HG03097 (cell line): ENCODE results near the gene C1orf52.
"Not testable (repeated sequence)": the region's sequence is repeated elsewhere in the genome, so short reads cannot be mapped to it uniquely, and the experiment has no call there.

Source experiments
- ATAC-seq: cut with Tn5 transposase; IDR thresholded peaks from one replicate; pipeline ENCODE4 v1.9.1; 2021; ENCODE audit not compliant: unreplicated experiment, low FRiP score

The C1orf52 gene

DNA sequence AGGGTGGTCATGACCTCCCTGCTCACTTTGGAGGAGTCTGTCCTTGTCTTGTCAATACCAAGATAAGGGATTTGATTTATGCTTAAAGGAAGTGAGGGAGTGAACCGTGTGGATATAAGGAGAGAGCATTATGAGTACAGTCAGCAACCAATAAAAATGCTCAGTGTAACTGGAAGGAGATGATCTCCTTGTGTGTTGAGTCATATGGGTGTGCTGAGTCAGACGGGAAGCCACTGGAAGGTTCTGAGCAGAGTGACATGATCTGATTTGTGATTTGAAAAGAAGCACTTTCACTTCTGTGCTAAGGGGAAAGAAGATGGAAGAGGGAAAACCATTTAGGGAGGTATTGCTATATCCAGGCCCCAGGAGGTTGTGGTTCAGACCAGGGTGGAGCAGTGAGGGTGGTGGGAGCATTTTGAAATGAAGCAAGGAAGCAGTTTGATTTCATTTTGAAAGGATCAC, 19.4 kb upstream of the C1orf52 start:
- no peak for ATAC-seq

DNA sequence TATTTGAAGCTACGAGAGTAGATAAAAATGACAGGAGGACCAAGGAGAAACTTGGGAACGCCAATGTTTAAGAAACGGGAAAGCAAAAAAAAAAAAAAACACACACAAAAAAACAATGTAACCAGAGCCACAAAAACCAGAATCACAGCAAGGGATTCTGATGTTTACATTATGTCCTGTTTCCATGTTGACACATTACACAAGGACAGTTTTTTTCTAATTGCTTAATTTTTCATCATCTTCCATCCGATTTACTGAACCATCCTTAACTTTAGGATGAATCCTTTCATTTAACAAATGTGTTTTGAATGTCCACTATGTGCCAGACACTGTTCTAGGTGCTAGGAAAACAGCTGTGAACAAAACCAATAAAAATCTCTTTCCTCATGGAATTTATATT, 18.3 kb upstream of the C1orf52 start:
- no peak for ATAC-seq

DNA sequence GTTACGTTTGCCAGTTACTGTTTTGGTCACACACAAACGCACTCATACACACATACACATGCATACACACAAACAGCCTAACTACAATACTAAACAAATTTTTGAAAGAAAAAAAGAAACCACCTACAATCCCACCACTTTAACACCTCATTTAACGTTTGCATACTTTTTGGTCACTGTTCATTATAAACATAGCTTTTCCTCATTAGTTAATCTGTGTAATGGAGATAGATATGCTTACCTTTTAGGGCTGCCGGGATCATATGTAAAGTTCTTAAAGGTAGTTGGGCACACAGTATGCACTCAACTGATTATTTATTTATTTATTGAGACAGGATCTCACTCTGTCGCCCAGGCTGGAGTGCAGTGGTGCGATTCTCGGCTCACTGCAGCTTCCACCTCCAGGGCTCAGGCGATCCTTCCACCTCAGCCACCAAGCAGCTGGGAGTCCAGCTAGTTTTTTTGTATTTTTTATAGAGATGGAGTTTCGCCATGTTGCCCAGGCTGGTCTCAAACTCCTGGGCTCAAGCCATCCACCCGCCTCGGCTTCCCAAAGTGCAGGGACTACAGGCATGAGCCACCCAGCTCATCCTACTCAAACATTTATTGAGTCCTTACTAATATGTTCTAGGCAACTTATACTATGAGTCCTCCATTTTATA, 17.6 kb upstream of the C1orf52 start:
- no peak for ATAC-seq

DNA sequence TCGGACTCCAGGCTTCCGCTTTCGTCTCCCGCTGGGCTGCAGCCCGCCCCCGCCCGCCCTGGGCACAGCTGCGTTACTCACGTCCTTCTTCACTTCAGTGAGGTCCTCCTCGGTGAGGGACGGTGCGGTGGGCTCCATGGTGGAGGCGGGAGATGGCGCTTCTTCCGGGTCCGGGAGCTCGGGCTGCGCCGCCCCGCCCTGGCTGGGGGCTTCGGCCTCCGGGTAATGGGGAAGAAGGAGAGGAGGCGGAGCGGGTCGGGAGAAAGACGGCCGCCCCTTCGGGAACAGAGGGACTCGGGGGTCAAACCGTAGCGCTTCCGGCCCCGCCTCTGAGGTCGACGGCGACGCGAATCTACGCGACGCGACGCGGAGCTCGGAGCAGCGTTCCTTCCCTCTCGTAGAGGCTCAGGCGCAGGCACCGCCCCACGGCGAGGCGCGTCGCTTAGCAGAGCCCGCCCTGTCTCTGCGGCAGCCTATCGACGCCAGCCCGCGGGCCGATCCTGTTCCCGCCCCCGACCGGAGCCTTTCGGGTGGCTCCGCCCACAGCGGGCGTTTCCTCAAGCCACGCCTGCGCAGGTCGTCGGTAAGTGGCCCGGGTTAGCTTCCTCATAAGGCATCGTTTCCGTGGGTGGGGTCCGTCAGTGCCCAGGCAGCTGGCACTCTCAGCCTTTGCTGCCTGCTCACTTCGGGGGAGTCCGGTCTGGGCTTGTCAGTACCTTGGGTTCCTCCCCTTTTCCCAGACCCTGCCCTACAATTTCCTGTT, 16.9 kb upstream of the C1orf52 start, which contains the start of gene BCL10:
TSS of gene BCL10 (minus strand) at position 418 of the 763 bp plus-strand sequence. CDS start at position 138, 280 bp downstream.
- peak; percentile 97 for ATAC-seq

DNA sequence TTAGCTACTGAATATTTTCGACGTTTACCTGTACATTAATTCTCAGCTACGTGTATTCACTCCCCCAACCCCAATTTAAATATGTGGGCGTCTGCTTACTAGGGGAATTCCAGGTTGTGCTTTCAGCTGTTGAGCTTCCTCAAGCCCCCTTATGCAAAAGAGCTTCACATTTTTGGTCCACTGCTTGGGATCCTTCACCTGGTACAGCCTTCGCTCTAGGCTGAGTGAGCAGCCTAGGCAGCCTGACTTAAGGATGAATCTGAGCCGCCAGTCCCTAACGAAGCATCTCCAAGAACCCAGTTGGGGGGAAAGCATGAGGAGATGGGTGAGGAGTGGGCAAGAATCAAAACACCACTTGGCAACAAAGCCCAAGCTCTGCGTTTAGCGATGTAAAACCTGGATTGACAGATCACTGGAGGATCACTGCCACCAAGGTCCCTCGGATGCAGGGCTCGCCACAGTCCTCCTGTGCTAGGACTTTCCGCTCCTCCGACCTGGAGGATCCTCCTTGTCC, 16.3 kb upstream of the C1orf52 start:
- no peak for ATAC-seq

DNA sequence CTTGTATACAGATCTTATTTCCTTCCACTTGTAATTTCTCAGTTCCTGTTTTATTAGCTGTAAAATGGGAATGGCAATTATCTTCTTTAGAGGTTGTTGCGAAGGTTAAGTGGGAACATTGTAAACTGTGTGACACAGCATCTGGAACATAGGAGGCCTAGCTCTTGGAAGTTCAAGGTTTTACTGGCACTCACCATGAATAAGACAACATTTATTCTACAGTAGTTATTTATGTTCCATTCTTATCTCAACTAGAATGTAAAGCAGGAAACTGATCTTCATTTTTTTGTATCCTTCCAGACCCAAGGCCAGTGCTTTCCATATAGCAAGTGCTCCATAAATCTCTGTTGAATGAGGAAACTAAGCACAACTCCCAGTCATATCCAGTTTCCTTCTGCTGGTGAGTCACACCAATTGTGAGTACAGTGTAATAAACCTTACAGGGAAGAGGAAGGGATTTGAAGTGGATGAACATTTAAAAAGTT, 15.5 kb upstream of the C1orf52 start:
- no peak for ATAC-seq

DNA sequence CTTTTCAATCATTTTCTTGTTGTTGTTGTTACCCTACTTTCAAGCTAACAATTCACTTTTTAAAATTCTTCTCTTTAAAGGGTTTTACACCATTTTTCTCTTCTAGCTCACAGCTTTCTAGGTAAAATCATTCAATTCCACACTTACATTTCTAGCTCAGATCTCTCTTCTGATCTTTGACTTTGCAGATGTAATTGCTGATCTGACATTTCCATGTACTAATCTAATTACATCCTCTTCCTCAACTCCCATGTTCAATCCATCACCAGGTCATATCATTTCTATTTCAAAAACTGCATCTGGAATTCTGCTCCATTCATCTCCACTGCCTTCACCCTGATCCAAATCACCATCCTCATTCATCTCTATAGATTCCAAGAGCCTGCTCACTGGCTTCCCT, 13.9 kb upstream of the C1orf52 start:
- ATAC-seq = no peak

DNA sequence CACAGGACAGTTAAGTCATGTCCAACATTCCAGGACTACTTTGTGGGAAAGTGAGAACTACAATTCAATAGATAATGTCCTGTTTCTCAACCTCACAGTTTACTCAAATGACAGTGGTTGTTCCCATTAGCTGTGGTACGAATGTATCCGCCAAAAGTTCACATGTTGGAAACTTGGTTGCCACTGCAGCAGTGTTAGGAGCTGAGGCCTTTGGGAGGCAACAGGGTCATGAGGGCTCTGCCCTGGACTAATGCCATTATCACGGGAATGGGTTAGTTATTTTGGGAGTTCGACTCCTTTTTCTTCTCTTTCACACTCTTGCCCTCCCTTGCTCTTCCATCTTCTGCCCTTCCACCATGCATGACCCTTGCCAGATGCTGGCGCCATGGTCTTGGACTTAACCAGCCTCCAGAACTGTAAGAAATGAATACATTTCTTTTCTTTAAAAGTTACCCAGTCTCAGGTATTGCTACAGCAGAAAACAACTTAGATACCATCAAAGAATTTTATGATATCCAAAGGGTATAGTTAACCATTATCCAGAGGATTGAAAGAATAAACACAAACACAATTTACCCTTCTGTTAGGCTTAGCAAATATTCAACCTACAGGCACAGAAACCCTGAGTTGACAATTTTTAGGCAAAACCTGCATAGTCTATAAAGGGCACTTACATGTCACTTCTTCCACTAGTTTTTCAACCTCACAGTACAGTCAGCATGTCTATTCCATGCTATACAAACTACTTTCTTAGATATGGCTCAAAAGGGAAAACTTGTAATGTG, 9.5 kb upstream of the C1orf52 start:
- no peak for ATAC-seq

DNA sequence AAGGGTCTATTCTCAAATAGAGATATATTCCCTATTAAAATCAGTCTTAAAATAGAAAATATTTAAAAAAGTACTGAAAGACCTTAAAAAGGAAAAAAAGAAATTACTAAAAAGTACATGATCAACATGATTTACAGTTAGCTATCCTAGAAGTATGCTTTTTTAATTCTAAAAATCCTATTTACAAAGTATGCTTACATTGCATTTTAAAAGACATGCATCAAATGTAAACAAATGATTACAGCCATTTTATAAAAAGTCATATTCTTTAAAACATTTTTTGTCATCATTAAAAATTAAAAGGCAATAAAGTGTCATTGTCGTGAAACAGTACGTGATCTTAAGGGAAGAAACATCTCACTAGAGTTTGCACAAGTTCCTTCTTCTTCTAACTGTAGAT, 7.9 kb upstream of the C1orf52 start:
- no peak for ATAC-seq

DNA sequence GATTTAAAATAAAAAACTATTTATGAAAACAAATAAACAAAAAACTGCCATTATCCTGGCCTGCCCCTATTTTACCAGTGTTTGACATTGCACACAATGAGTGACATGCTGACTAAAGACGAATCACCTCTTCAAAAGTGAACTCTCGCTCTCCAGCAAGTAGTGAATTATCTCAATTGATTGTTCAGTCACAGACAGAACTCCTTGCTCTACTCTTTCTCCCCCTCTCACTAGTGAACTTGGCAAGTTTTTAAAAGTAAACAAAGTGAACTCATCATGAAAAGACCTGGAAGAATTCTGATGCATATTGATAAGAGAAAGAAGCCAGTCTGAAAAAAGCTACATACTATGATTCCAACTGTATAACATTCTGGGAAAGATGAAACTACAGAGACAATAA, 4.7 kb upstream of the C1orf52 start:
- ATAC-seq = no peak

DNA sequence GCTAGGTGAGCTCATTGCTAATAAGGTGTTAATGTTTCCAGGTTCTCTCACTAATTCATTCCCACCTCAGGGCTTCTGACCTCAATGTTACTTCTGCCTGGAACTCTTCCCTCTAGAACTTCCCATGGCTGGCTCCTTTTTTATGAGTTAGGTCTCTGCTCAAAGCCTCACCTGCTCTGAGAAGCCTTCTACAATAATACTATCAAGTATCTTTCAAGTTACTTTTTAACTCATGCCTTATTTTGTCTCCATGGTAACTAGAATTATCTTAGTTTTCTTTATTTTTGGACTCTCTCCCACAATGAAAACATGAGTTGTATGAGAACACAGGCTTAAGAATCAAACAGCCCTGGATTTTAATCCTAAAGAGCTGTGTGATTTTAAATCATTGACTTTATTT, 3.5 kb upstream of the C1orf52 start:
- no peak for ATAC-seq

DNA sequence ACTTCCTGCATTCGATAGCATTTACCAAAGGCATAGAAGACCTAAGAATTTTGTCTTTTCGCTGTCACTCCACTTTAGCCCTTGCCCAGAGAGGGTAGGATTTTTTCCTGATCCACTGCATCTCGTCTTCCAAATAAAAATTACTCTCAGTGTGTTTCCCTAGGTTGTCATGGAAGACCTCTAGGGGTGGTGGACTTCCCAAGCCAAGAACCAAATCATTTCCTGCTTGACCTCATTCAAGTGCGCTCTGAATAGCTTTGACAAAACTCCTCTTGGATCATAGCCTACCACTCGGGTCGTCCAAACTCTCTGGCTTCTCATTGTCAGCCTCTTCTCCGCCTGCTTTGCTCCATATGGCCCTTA, 431 bp upstream of the C1orf52 start:
- peak; percentile 2 for ATAC-seq

DNA sequence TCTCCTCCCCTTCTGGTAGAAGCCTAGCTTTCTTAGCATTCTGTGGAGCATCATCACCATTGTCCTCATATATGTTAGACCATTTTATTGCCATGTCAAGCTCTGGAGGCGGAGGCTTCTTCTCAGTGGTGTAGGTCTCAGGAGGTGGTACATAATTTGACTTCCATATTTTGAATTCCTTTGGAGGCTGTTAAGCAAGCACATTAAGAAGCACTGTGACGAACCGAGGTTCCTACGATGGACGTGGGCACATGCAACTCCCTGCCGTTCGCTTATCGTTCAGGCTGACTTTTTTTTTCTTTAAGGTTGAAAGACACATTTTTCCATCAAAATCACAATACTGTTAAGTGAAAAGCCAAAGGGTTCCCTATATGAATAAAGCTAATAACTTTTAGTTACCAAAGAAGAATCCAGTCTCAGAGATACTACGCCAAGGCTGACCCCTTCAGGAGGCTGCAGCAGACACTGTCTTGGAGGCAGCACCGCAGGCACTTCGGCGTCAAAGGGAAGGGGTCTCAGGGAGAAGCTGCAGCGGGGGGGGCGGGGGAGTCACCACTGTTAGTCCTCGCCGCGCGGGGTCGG, 835 bp downstream of the C1orf52 start:
- ATAC-seq = no peak

DNA sequence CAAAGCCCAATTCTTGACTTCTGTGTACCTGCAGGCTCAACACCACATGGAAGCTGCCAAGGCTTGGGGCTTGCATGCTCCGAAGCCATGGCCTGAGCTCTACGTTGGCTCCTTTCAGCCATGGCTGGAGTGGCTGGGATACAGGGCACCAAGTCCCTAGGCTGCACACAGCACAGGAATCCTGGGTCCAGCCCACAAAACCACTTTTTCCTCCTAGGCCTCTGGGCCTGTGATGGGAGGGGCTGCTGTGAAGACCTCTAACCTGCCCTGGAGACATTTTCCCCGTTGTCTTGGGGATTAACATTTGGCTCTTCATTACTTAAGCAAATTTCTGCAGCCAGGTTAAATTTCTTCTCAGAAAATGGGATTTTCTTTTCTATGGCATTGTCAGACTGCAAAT, 10.4 kb downstream of the C1orf52 start:
- not testable (repeated sequence) for ATAC-seq

DNA sequence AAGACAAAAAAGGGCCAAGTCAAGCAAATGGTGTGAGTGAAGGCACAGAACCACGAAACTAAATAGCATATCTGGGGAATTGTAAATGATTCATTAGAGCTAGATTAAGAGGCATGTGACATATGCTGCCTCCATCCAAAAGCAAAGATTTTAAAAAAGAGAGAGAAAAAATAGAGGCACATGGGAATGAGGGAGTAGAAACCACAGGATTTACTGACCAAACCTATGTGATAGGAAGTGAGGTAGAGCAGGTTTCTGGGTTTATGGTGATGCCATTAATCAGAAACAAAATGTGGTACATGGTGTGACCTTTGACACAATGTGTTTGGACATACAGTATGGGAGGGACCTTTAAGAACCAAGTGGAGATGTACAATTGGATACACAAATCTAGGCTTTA, 13.6 kb downstream of the C1orf52 start:
- no peak for ATAC-seq

DNA sequence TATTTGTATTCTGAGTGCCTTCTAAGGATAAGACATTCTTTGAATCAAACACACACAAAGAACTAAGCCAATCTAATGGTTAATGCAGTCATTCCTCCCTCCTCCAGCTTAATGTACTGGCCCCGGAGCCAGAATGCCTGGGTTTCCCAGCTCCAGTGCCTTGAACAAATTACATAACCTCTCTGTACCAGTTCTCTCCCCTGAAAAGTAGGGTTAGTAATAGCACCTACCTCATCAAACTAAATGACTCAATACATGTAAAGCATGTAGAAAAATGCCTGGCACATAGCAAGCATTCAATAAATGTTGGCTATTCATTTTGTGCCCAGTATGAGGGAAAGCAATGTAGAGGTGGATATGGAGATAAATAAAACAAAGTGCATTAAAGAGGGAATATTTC, 14.0 kb downstream of the C1orf52 start:
- no peak for ATAC-seq

DNA sequence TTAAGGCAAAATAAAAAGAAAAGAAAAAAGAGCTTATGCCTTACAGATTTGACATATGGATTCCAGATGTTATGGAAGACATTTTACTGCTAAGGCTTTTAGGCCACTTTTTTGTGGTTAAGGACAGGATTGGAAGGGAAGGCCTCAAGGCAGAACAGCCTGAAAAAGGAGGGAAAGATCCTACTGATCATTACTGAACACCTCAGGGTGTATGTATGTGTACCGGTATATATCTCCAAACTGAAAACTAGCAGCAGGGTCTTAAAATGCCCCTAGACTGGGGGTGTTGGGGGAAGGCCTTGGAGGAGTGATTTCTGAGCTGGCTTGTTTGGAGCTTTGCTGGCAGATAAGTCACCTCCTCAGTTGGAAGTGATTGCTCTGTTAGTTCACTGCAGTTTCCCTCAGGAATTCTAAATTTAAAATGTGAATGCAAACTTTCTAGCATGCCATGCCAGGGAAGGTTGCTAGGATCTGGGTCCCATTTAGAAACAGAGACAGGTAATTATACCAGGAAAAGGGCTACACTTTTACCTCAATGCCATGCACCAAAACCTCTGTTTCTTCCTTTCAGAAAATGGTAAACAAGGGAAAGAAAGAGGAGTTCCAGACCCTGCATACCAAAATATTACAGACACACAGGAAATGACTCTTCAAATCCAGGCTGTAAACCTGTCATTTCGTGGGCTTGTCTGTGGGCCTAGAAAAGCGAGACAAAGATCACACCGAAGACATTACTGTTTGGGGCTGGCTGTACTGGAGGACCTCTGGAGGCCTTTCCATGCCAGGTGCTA, 15.0 kb downstream of the C1orf52 start:
- no peak for ATAC-seq

DNA sequence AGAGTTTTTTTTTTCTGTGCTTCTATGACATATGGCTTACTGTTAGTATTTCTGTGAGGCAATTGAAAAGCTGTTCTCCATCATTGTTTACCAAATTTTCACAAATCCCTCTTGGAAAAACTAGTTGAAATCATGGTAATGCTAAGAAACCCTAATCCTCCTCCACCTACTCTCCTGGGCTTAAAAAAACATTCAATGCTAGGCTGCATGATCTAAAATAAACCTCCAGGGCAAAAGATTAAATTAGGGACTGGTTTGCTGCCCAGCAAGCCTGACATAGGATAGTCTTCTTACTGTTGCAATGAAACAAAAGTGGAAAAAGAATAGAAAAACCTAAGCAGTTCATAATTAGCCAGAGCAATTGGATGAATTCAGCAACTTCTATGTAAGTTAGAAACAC, 16.1 kb downstream of the C1orf52 start:
- no peak for ATAC-seq

DNA sequence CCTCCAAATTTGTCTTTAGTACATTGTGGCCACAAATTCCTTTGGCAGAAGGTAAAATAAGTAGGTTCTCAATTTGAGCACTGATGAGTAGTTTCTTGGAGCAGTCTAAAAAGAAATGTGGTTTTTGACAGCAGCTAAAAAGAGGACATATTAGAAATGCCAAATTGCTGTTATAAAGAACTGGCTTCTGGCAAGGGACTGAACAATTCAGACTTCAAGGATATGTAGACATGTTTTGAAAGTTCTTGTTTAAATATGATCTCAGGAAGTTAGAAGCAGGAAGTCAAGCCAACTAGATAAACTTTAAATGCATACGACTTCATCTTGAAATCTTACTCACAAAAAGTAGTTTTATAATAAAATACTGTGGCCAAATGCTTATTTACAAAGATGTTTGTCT, 18.8 kb downstream of the C1orf52 start:
- no peak for ATAC-seq

DNA sequence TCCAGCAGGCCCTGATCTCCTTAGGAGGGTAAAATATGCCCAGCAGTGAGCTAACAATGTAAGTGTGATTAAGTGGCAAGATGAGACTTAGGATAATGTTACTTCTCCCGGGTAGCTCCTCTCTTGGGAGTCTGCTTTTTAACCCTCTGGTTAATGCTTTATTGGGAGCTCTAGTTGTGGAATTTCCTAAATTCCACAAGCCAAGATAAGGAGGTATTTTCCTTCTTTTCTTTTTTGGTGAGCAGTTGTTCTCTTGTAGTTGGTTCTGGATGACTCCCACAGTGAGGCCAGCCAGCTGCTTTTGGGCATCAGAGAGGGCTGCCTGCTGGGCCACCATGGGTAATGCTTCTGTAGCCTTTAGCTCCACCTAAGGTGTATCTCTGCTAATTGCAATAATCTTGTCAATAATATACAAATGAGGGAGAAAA, 19.3 kb downstream of the C1orf52 start:
- no peak for ATAC-seq
